Duodenal mucosa (tissue), 2 donors: ENCODE measurements around the gene HMCES.
A peak's percentile ranks its signal among the peaks of the same experiment; 100 is the strongest.

ENCODE experiments used
- H3K27ac ChIP-seq: one replicate; pipeline ENCODE4 v1.7.0; 2013; ENCODE audit warnings: low read depth, low read length
- H3K27me3 ChIP-seq, 2 donors: one replicate each; pipeline ENCODE4 v1.7.0; 2013; ENCODE audit warnings: low read length in 2 of 2, control low read depth in 1 of 2; ENCODE audit not compliant: insufficient read depth in 2 of 2, control insufficient read depth in 1 of 2
- H3K36me3 ChIP-seq, 2 donors: one replicate each; pipeline ENCODE4 v1.7.0; 2013; ENCODE audit warnings: low read length in 2 of 2, control low read depth in 1 of 2; ENCODE audit not compliant: insufficient read depth in 2 of 2, control insufficient read depth in 1 of 2
- H3K4me1 ChIP-seq, 2 donors: one replicate each; pipeline ENCODE4 v1.7.0; 2013; ENCODE audit warnings: low read length in 2 of 2, control low read depth in 1 of 2; ENCODE audit not compliant: insufficient read depth in 2 of 2, control insufficient read depth in 1 of 2
- H3K4me3 ChIP-seq, 2 donors: one replicate each; pipeline ENCODE4 v1.7.0; 2013; ENCODE audit warnings: low read length in 2 of 2, low read depth in 1 of 2
- H3K9ac ChIP-seq, 2 donors: one replicate each; pipeline ENCODE4 v1.7.0; 2013; ENCODE audit warnings: low read length in 2 of 2, low read depth in 1 of 2
- H3K9me3 ChIP-seq, 2 donors: one replicate each; pipeline ENCODE4 v1.7.0; 2013; ENCODE audit warnings: low read length in 2 of 2, control low read depth in 1 of 2; ENCODE audit not compliant: control insufficient read depth in 1 of 2

Gene HMCES

DNA sequence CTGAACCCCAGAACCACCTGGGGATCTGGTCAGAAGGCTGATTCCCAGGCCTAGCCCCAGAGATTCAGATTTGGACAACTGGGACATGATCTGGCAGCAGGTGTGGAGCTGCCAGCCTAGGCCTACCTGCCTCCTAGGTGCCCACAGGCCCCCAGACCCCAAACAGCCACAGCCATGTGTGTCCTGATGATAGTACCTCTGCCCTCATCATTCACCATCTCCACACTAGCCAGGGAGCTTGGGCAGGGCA lies 34.7 kb downstream of the HMCES start:
- H3K36me3 ChIP-seq = no peaks in the 10 kb centered on the region
- H3K9ac ChIP-seq = no peak overlapping the region
- H3K4me3 ChIP-seq = no peak overlapping the region
- no peak overlapping the region for H3K27ac ChIP-seq
- no peaks in the 10 kb centered on the region for H3K9me3 ChIP-seq
- H3K27me3 ChIP-seq = no peaks in the 10 kb centered on the region
- peaks cover 31 to 35% of the 10 kb centered on the region in 2 donors for H3K4me1 ChIP-seq

DNA sequence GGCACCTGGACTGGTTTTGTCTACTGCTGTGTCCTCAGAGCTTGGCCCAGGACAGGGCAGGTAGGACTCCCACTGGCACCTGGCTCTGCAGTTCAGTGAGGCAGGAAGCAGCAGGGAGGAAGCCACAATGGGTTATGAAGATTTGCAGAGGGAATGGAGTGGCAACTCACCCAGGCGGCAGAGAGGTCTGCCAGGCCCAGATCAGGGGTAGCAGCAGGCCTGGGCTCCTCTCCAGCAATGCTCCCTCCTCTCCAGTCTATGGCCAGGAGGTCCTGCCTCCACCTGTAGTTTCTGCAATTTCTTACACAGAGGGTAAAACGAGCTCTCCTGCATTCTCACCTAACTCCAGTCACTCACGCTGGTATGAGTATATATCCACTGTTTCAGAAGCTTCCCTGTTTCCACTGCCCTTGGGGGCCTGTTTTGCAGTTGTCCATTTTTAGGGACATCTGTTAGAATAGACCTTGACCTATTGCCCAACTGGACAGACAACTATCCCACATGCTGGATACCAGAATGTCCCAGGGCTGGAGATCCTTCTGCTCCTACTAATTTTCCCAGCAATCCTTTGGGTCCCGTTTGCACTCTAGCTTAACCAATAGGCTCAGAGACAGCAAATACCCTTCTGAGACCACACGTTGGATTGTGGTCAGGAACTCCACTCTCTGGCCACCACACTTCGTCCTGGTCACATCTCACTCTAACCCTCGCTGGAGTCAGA lies 35.2 kb downstream of the HMCES start:
- Histone ChIP-seq H3K36me3 (no peaks in the 10 kb centered on the region), H3K27me3 (no peaks in the 10 kb centered on the region), H3K9me3 (no peaks in the 10 kb centered on the region), H3K27ac (peak overlapping the region; percentile 8), H3K4me3 (peak overlapping the region; percentile 87 to 92), H3K9ac (peak overlapping the region; percentile 80 to 91), H3K4me1 (peaks cover 31 to 36% of the 10 kb centered on the region in 2 donors)

DNA sequence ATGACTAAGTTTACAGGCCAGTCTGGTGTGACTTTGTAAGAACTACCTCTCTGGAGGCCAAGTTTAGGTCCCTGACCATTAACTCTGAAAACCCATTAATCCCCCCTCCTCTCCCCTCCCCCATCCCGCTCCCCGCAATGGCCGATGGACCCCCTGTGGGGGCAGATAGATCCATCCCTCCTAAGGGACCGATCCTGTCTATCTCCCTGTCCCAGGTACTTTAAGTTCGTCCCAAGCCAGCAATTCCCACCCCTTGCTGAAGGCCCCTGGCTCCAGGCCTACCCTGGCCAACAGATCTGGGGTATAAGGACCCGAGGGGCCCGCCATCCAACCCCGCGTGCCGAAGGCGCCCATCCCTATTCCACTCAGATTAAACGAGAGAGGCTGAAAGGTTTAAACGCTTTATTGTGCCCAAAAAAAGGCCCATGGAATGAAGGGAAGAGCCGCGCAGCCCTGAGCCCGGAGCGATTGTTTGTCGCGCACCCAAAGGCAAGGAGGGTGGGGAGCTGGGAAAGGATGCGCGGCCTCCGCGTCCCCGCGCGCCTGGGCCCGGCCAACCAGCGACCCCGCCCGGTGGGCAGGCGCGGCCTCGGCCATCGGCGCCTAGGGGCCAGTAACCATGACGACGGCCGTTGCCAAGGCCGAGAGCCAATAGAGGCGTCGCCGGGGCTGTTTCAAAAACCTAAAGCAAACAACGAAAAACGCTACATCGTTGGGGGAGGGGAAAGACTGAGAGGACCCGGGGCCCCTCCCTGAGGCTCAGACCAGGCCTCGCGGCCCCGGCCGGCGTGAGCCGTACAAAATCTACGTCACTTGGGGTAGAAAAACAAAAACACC lies 35.9 kb downstream of the HMCES start:
- no peaks in the 10 kb centered on the region for H3K36me3 ChIP-seq
- H3K9ac ChIP-seq = peak overlapping the region; percentile 80 to 91
- peaks cover 31 to 36% of the 10 kb centered on the region in 2 donors for H3K4me1 ChIP-seq
- H3K27me3 ChIP-seq = no peaks in the 10 kb centered on the region
- no peaks in the 10 kb centered on the region for H3K9me3 ChIP-seq
- H3K4me3 ChIP-seq = peak overlapping the region; percentile 87 to 92
- H3K27ac ChIP-seq = peak overlapping the region; percentile 52

DNA sequence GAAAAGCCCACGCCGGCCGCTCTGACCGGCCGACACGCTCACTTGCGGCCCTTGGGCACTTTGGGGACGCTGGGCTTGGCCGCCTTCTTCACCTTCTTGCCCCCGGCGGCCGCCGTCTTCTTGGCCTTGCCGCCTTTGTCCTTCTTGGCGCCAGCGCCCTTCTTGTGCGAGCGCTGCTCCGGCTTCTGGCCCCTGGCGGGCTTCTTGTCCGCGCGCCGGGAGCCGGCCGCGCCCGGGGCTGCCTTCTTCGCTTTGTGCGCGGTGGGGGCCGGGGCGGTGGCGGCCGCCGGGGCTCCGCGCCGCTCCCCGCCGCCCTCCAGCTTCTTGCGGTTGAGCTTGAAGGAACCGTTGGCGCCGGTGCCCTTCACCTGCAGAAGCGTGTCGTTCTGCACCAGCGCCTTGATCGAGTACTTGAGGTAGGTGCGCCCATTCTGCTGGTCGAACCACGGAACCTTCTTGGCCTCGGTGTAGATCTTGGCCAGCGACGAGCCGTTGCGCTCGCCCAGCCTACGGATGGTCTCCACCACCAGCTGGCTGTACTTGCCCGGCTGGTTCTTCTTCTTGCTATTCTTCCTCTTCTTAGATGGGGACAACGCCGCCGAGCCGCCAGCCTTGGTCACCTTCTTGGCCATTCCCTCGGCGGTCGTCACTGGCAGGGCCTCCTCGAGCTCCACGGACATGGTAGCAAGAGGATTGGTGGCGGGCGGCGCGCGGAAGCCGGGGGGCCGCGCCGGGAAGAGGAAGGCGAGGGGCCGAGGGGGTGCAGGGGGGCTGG lies 36.7 kb downstream of the HMCES start:
- peak overlapping the region; percentile 87 to 92 for H3K4me3 ChIP-seq
- peak overlapping the region; percentile 80 to 91 for H3K9ac ChIP-seq
- H3K27ac ChIP-seq = peak overlapping the region; percentile 52
- H3K4me1 ChIP-seq = peaks cover 26 to 36% of the 10 kb centered on the region in 2 donors
- no peaks in the 10 kb centered on the region for H3K36me3 ChIP-seq
- H3K27me3 ChIP-seq = no peaks in the 10 kb centered on the region
- no peaks in the 10 kb centered on the region for H3K9me3 ChIP-seq

DNA sequence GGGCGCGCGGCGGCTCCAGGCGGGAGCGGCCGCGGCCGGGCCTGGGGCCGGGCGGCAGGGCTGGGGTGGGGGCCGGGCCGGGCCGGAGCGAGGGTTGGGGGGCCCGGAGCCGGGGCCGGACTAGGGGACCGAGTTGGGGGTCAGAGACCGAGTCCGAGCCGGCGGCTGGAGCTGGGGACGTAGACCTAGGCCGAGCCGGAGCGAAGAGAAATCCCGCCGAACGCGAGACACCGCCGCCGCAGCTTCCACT lies 37.3 kb downstream of the HMCES start:
- Histone ChIP-seq H3K36me3 (no peaks in the 10 kb centered on the region), H3K27me3 (no peaks in the 10 kb centered on the region), H3K4me3 (peak overlapping the region; percentile 77 to 87), H3K9ac (peak overlapping the region; percentile 57 to 80), H3K9me3 (no peaks in the 10 kb centered on the region), H3K27ac (peak overlapping the region; percentile 52), H3K4me1 (peaks cover 21 to 32% of the 10 kb centered on the region in 2 donors)

DNA sequence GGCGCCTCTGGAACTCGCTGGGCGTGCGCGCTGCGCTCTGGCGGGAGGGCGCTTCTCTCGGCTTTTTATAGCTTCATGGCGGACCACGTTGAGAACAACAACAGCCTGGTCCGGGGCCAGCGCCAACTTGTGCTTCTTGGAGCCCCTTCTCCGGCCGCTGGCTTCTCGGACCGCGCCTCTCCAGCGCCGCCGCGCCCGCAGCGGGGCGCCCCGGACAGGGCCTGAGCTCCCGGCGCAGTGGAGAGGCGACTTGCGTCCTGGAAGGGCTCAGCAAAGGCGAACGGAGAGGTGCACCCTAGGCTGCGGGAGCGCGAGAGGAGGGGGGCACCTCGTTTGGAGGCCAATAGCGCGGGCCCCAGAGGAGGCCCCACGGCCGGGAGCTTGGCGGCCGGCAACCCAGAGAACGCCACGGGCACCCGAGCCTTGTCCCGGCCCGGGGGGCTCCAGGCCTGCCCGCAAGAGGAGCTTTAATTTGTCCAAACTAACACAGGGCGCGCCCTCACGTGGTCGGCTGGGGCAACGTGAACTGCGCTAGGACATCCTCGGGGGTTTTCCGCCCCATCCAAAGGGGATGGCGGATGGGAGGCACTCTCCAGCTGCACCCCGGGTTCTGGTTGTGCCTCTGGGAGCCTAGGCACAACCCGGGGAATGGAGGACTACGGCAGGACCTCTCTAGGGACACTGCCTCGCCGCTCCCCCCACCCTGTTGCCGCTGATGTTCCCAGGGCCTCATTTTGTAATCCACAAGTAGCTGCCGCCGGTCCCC lies 37.8 kb downstream of the HMCES start:
- H3K4me3 ChIP-seq = peak overlapping the region; percentile 68 to 77

DNA sequence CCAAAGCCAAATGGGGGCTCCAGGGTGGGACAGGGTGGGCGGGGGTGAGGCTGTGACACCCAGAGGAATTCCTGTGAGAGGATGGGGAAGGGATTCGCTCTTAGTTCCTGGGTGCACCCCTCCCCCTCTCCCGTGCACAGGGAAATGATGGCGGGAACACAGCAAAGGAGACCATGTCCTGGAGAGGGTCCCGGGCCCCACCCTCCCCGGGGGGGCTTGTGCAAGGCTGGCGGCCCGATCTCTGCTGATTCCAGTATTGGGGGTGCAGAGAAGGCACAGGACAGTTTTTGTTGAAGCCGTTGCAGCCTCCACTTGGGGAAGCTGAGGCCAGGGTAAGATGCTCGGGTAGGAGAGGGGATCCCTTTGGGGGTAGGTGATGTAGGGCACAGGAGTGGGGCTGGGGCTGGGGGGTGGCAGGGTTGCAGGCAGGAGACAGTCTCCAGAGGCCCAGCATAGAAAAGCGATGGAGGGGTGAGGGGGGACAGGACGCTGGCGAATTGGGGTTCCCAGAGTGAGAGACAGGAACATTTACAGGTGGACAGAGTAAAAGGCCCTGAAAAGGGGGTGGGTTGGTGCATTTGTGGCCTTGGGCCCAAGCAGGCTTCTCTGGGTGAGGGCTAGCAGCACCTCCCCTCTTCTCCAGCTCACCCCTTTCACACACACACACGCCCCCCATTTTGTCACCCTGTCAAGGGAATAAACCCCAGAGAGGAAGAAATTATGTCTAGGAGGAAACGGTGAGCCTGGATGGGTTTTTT lies 38.5 kb downstream of the HMCES start:
- peak overlapping the region; percentile 57 to 80 for H3K9ac ChIP-seq
- H3K9me3 ChIP-seq = no peaks in the 10 kb centered on the region
- no peaks in the 10 kb centered on the region for H3K27me3 ChIP-seq
- peaks cover 20 to 32% of the 10 kb centered on the region in 2 donors for H3K4me1 ChIP-seq
- peak overlapping the region; percentile 68 to 77 for H3K4me3 ChIP-seq
- no peak overlapping the region for H3K27ac ChIP-seq
- H3K36me3 ChIP-seq = peaks cover 0 to 7% of the 10 kb centered on the region in 2 donors

More for the DNA sequence above, 37.8 kb downstream of the HMCES start:
- H3K4me1 ChIP-seq = peaks cover 20 to 32% of the 10 kb centered on the region in 2 donors
- peak overlapping the region; percentile 57 to 80 for H3K9ac ChIP-seq
- H3K36me3 ChIP-seq = peaks cover 0 to 4% of the 10 kb centered on the region in 2 donors
- H3K27ac ChIP-seq = peak overlapping the region; percentile 48
- H3K9me3 ChIP-seq = no peaks in the 10 kb centered on the region
- no peaks in the 10 kb centered on the region for H3K27me3 ChIP-seq

DNA sequence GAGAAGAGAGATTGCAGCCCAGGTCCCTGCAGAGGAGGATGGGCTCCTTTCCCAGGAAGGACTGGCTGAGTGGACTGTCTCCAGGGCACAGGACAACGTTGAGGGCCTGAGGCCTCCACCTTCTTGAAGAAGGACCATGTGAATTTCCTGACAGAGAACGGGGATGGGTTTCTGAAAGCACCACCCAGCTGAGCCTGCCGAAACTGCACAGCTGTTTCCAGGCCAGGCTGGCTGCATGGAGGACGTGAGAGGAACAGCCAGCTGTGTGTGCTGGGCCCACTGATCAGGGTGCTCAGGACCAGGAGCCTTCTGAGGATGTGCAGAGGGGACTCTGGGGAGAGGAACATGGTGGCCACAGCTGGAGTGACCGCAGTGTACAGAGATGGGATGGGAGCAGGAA lies 39.2 kb downstream of the HMCES start:
- Histone ChIP-seq H3K27me3 (no peaks in the 10 kb centered on the region), H3K4me3 (no peak overlapping the region), H3K27ac (no peak overlapping the region)

DNA sequence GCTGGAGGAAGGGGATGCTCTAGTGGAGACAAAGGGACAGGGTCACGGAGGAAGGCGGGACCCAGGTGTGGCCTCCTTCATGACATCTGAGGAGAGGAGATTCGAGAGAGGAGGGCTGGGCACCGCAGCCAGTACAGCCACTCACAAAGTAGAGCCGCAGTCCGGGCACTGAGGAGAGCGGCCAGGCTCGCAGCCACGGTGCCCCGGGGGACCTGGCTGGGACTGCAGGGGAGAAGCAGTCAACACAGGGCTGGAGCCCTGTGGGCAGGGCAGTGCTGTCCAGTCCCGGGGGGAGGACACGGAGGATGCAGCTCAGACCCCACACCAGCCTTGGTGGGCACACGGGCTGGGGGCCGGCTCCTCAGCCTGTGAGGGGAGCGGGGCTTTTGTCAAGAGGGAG lies 40.3 kb downstream of the HMCES start:
- Histone ChIP-seq H3K27me3 (no peaks in the 10 kb centered on the region), H3K27ac (no peak overlapping the region), H3K9ac (no peak overlapping the region), H3K4me3 (no peak overlapping the region), H3K4me1 (peaks cover 15 to 26% of the 10 kb centered on the region in 2 donors), H3K9me3 (no peaks in the 10 kb centered on the region), H3K36me3 (peaks cover 0 to 7% of the 10 kb centered on the region in 2 donors)

More for the DNA sequence above, 39.2 kb downstream of the HMCES start:
- no peak overlapping the region for H3K9ac ChIP-seq
- peaks cover 0 to 7% of the 10 kb centered on the region in 2 donors for H3K36me3 ChIP-seq
- peaks cover 20 to 32% of the 10 kb centered on the region in 2 donors for H3K4me1 ChIP-seq
- H3K9me3 ChIP-seq = no peaks in the 10 kb centered on the region
